Lung (tissue), 12 donors: ENCODE data around the gene C21orf58. TPM values are rescaled to one million over a fixed set of nuclear protein-coding genes. Genes with fewer than 3 reads are reported as not detected.
A peak's percentile ranks its signal among the peaks of the same experiment; 100 is the strongest.

Source experiments
- ATAC-seq: fragments of 200-7000 bp; cut with Tn5 transposase; one replicate; pipeline ENCODE4 v1.9.1; 2020; ENCODE audit warnings: moderate number of reproducible peaks; ENCODE audit not compliant: insufficient read depth, low FRiP score
- DNase-seq, 3 donors: peaks; one replicate each; pipeline ENCODE4 v3.0.0-alpha.2; 2013 to 2017
- H3K27ac ChIP-seq, 2 donors: one replicate each; pipeline ENCODE4 v1.5.1; 2013; ENCODE audit warnings: mild to moderate bottlenecking in 2 of 2, moderate library complexity in 2 of 2, control low read depth in 1 of 2, inconsistent platforms in 1 of 2, low read depth in 1 of 2, low read length in 1 of 2
- H3K27me3 ChIP-seq, 3 donors: one replicate each; pipeline ENCODE4 v1.5.1; 2013; ENCODE audit warnings: low read length in 2 of 3; ENCODE audit not compliant: control insufficient read depth in 3 of 3, insufficient read depth in 3 of 3
- H3K36me3 ChIP-seq, 4 donors: one replicate each; pipeline ENCODE4 v1.5.1; 2013; ENCODE audit warnings: low read length in 4 of 4, mild to moderate bottlenecking in 1 of 4, moderate library complexity in 1 of 4; ENCODE audit not compliant: control insufficient read depth in 4 of 4, insufficient read depth in 4 of 4
- H3K4me1 ChIP-seq, 5 donors: one replicate each; pipeline ENCODE4 v1.5.1; 2013; ENCODE audit warnings: low read length in 5 of 5, mild to moderate bottlenecking in 2 of 5, moderate library complexity in 1 of 5; ENCODE audit not compliant: control insufficient read depth in 5 of 5, insufficient read depth in 5 of 5
- H3K4me3 ChIP-seq: one replicate; pipeline ENCODE4 v1.5.1; 2013; ENCODE audit warnings: mild to moderate bottlenecking, control low read depth, moderate library complexity
- H3K9ac ChIP-seq, 2 donors: one replicate each; pipeline ENCODE4 v1.5.1; 2013; ENCODE audit warnings: low read length in 2 of 2, control low read depth in 1 of 2; ENCODE audit not compliant: insufficient read depth in 1 of 2
- H3K9me3 ChIP-seq, 4 donors: one replicate each; pipeline ENCODE4 v1.5.1; 2013; ENCODE audit warnings: low read length in 3 of 4, mild to moderate bottlenecking in 1 of 4, moderate library complexity in 1 of 4; ENCODE audit not compliant: control insufficient read depth in 4 of 4, insufficient read depth in 3 of 4
- CTCF ChIP-seq: IDR thresholded peaks from 2 replicates; pipeline ENCODE4 v1.5.1; 2012; ENCODE audit warnings: mild to moderate bottlenecking; ENCODE audit errors: control extremely low read depth, extremely low read depth
- WGBS, 2 donors: extraction: QIAGEN DNeasy Blood & Tissue Kit; methylation state at CpG; one replicate each; pipeline ENCODE4 v1.1.7; 2013; 5-methylcytosine and 5-hydroxymethylcytosine counted together
- polyA plus RNA-seq, 2 donors: library from polyadenylated mRNA; stranded (reverse); fragments of 200-250 nt; gene quantifications; one replicate each; pipeline ENCODE4 v1.2.1, GENCODE V29; 2013
- total RNA-seq, 2 donors: library from RNA; depleted of rRNA in 1 of 2; stranded (reverse); fragments of >200 nt in 1 of 2; gene quantifications; one replicate each; pipeline ENCODE4 v1.2.1, GENCODE V29; 2014 to 2021
- donor health status: control.
- donor health status: control.
- donor health status: Bipolar disorder and iron deficiency.
- donor health status: healthy.
- donor health status: DM: yes; HTN: yes; CAD: no.

The C21orf58 gene
- total and polyA plus RNA-seq, 4 donors, result 4.8 to 20.8 (median 8.9) TPM

GRCh38 chr21:46289655-46290179, 34.0 kb downstream of the C21orf58 start:
- peaks cover 2 to 15% (median 5%) of the 10 kb centered on the region in 5 donors for H3K4me1 ChIP-seq
- DNase-seq (no peak), ATAC-seq (no peak)
- H3K4me3 ChIP-seq, result no peak overlapping the region
- no peaks in the 10 kb centered on the region for H3K9me3 ChIP-seq
- H3K36me3 ChIP-seq, result peaks cover 3 to 10% (median 9%) of the 10 kb centered on the region in 4 donors
- no peak overlapping the region for H3K27ac ChIP-seq
- H3K27me3 ChIP-seq, result no peaks in the 10 kb centered on the region
- H3K9ac ChIP-seq, result no peak overlapping the region
- no peak for TF ChIP-seq CTCF
- 79 to 87% methylated on average over 6 of the region's 6 CpGs for whole genome bisulfite sequencing, 2 donors

GRCh38 chr21:46287541-46287940, 36.1 kb downstream of the C21orf58 start:
- TF ChIP-seq CTCF, result no peak
- DNase-seq (no peak), ATAC-seq (no peak)
- Histone ChIP-seq H3K9me3 (no peaks in the 10 kb centered on the region), H3K4me3 (no peak overlapping the region), H3K4me1 (peaks cover 8 to 31% (median 15%) of the 10 kb centered on the region in 5 donors), H3K36me3 (peaks cover 6 to 17% (median 15%) of the 10 kb centered on the region in 4 donors), H3K27me3 (no peaks in the 10 kb centered on the region), H3K9ac (no peak overlapping the region), H3K27ac (no peak overlapping the region)
- WGBS, 2 donors, result 85 to 94% methylated on average over 10 of the region's 10 CpGs

GRCh38 chr21:46286648-46287002, 37.0 kb downstream of the C21orf58 start:
- no peak for ATAC-seq
- Histone ChIP-seq H3K4me1 (peaks cover 11 to 31% (median 15%) of the 10 kb centered on the region in 5 donors), H3K4me3 (peak overlapping the region; percentile 32), H3K9ac (peak overlapping the region in 1 of 2 donors; percentile 83), H3K36me3 (peaks cover 6 to 14% (median 11%) of the 10 kb centered on the region in 4 donors), H3K27me3 (no peaks in the 10 kb centered on the region), H3K9me3 (no peaks in the 10 kb centered on the region), H3K27ac (peak overlapping the region; percentile 94 to 96)
- WGBS, 2 donors, result 1% methylated on average over 16 of the region's 16 CpGs
- DNase-seq, result peak in 1 of 3 donors; percentile 91
- TF ChIP-seq CTCF, result no peak
